NCI-H774 (cell line): ENCODE measurements around the gene LAMA5.
A peak's percentile ranks its signal among the peaks of the same experiment; 100 is the strongest.
"Not testable (repeated sequence)": the region's sequence is repeated elsewhere in the genome, so short reads cannot be mapped to it uniquely, and the experiment has no call there.

Experiments
- DNase-seq: peaks from one replicate; lab custom pipeline; 2025; lab: John Stamatoyannopoulos, UW

LAMA5 gene

GRCh38 chr20:62387933-62388635 lies 21.0 kb upstream of the LAMA5 start:
- DNase-seq: no peak

GRCh38 chr20:62387219-62387913 lies 20.3 kb upstream of the LAMA5 start:
- DNase-seq: no peak

GRCh38 chr20:62386383-62387218 lies 19.5 kb upstream of the LAMA5 start, which contains the start of gene RPS21:
Gene RPS21, plus strand, starts transcription at chr20:62387103. Its CDS starts 236 bp downstream, at chr20:62387339.
- peak; percentile 90 for DNase-seq

- DNase-seq: peak; percentile 62
These were observed 15.4 kb upstream of the LAMA5 start for GRCh38 chr20:62382306-62383198.

- DNase-seq: no peak
These were observed 14.7 kb upstream of the LAMA5 start for GRCh38 chr20:62381842-62382241.

- DNase-seq: no peak
These were observed 14.2 kb upstream of the LAMA5 start for GRCh38 chr20:62381202-62381797.

GRCh38 chr20:62378215-62378614 lies 11.1 kb upstream of the LAMA5 start:
- no peak for DNase-seq

GRCh38 chr20:62377615-62378178 lies 10.6 kb upstream of the LAMA5 start:
- no peak for DNase-seq

- DNase-seq: no peak
These were observed 10.0 kb upstream of the LAMA5 start for GRCh38 chr20:62377064-62377461.

GRCh38 chr20:62376112-62377063 lies 9.3 kb upstream of the LAMA5 start:
- DNase-seq: no peak

GRCh38 chr20:62374331-62375152 lies 7.4 kb upstream of the LAMA5 start:
- DNase-seq: no peak

GRCh38 chr20:62373631-62374179 lies 6.6 kb upstream of the LAMA5 start:
- DNase-seq: not testable (repeated sequence)

- no peak for DNase-seq
These were observed 5.2 kb upstream of the LAMA5 start for GRCh38 chr20:62372042-62372993.

GRCh38 chr20:62371588-62372041 lies 4.5 kb upstream of the LAMA5 start:
- no peak for DNase-seq

- no peak for DNase-seq
These were observed 3.9 kb upstream of the LAMA5 start for GRCh38 chr20:62370807-62371587.

- no peak for DNase-seq
These were observed 3.1 kb upstream of the LAMA5 start for GRCh38 chr20:62370115-62370806.
